Trophoblast cell (in vitro differentiated cells and primary cell): Measurements from ENCODE around the gene SECISBP2L.
"Not testable (repeated sequence)": the region's sequence is repeated elsewhere in the genome, so short reads cannot be mapped to it uniquely, and the experiment has no call there.

Source experiments
- DNase-seq, 2 donors: peaks; one replicate each; pipeline ENCODE4 v3.0.0-alpha.2; 2016
- H2AFZ ChIP-seq: 2 replicates; pipeline ENCODE4 v1.6.1; 2013; ENCODE audit warnings: low read length, moderate library complexity, mild to moderate bottlenecking; ENCODE audit not compliant: insufficient read depth, poor library complexity
- H2AK5ac ChIP-seq: 2 replicates; pipeline ENCODE4 v1.6.1; 2013; ENCODE audit warnings: mild to moderate bottlenecking, low read length
- H2BK120ac ChIP-seq: 2 replicates; pipeline ENCODE4 v1.6.1; 2013; ENCODE audit warnings: low read length, mild to moderate bottlenecking, moderate library complexity; ENCODE audit not compliant: insufficient read depth, poor library complexity
- H2BK12ac ChIP-seq: 2 replicates; pipeline ENCODE4 v1.6.1; 2013; ENCODE audit warnings: mild to moderate bottlenecking, low read length, moderate library complexity
- H2BK5ac ChIP-seq: 2 replicates; pipeline ENCODE4 v1.6.1; 2013; ENCODE audit warnings: low read length, low read depth, moderate library complexity, mild to moderate bottlenecking; ENCODE audit not compliant: poor library complexity
- H3K14ac ChIP-seq: 2 replicates; pipeline ENCODE4 v1.6.1; 2013; ENCODE audit warnings: mild to moderate bottlenecking, low read length
- H3K18ac ChIP-seq: 2 replicates; pipeline ENCODE4 v1.6.1; 2013; ENCODE audit warnings: mild to moderate bottlenecking, low read length
- H3K23ac ChIP-seq: 2 replicates; pipeline ENCODE4 v1.6.1; 2013; ENCODE audit warnings: low read length
- H3K27ac ChIP-seq: 2 replicates; pipeline ENCODE4 v1.5.1; 2013; ENCODE audit warnings: low read depth, mild to moderate bottlenecking, inconsistent platforms, low read length, moderate library complexity
- H3K27me3 ChIP-seq: 2 replicates; pipeline ENCODE4 v1.6.1; 2013; ENCODE audit warnings: inconsistent platforms, mild to moderate bottlenecking, low read length, moderate library complexity; ENCODE audit not compliant: insufficient read depth
- H3K36me3 ChIP-seq, 2 experiments: 1 replicate in 1 of 2; 2 replicates in 1 of 2; pipeline ENCODE4 v1.6.1; 2013; ENCODE audit warnings: low read length in 2 of 2, mild to moderate bottlenecking in 2 of 2, moderate library complexity in 1 of 2; ENCODE audit not compliant: insufficient read depth in 2 of 2, control insufficient read depth in 1 of 2
- H3K4ac ChIP-seq: 2 replicates; pipeline ENCODE4 v1.6.1; 2013; ENCODE audit warnings: low read depth, mild to moderate bottlenecking, low read length, moderate library complexity
- H3K4me1 ChIP-seq, 2 experiments: 1 replicate in 1 of 2; 2 replicates in 1 of 2; pipeline ENCODE4 v1.6.1; 2013; ENCODE audit warnings: low read length in 2 of 2, mild to moderate bottlenecking in 2 of 2, moderate library complexity in 1 of 2; ENCODE audit not compliant: insufficient read depth in 2 of 2, control insufficient read depth in 1 of 2
- H3K4me2 ChIP-seq: 2 replicates; pipeline ENCODE4 v1.6.1; 2013; ENCODE audit warnings: inconsistent platforms, mild to moderate bottlenecking, low read length, moderate library complexity
- H3K4me3 ChIP-seq: 2 replicates; pipeline ENCODE4 v1.5.1; 2013; ENCODE audit warnings: mild to moderate bottlenecking, low read depth, low read length, inconsistent platforms
- H3K79me1 ChIP-seq: one replicate; pipeline ENCODE4 v1.6.1; 2013; ENCODE audit warnings: low read length
- H3K79me2 ChIP-seq: 2 replicates; pipeline ENCODE4 v1.6.1; 2013; ENCODE audit warnings: low read length, mild to moderate bottlenecking; ENCODE audit not compliant: control insufficient read depth, insufficient read depth, poor library complexity
- H3K9ac ChIP-seq: 2 replicates; pipeline ENCODE4 v1.6.1; 2013; ENCODE audit warnings: mild to moderate bottlenecking, low read length
- H3K9me3 ChIP-seq: 2 replicates; pipeline ENCODE4 v1.6.1; 2013; ENCODE audit warnings: low read depth, mild to moderate bottlenecking, control low read depth, inconsistent platforms, low read length; ENCODE audit not compliant: insufficient read depth
- H4K12ac ChIP-seq: 2 replicates; pipeline ENCODE4 v1.6.1; 2013; ENCODE audit warnings: low read depth, mild to moderate bottlenecking, low read length, moderate library complexity
- H4K8ac ChIP-seq: 2 replicates; pipeline ENCODE4 v1.6.1; 2013; ENCODE audit warnings: low read depth, mild to moderate bottlenecking, low read length, moderate library complexity
- H4K91ac ChIP-seq: one replicate; pipeline ENCODE4 v1.6.1; 2013; ENCODE audit warnings: low read depth, mild to moderate bottlenecking, low read length, moderate library complexity
- WGBS: extraction: QIAGEN DNeasy Blood & Tissue Kit; methylation state at CpG from one replicate; pipeline ENCODE4 v1.1.7; 2013; ENCODE audit warnings: missing lambda C conversion rate; ENCODE audit not compliant: insufficient read length, insufficient coverage; ENCODE audit errors: extremely low coverage; 5-methylcytosine and 5-hydroxymethylcytosine counted together

The SECISBP2L gene

DNA sequence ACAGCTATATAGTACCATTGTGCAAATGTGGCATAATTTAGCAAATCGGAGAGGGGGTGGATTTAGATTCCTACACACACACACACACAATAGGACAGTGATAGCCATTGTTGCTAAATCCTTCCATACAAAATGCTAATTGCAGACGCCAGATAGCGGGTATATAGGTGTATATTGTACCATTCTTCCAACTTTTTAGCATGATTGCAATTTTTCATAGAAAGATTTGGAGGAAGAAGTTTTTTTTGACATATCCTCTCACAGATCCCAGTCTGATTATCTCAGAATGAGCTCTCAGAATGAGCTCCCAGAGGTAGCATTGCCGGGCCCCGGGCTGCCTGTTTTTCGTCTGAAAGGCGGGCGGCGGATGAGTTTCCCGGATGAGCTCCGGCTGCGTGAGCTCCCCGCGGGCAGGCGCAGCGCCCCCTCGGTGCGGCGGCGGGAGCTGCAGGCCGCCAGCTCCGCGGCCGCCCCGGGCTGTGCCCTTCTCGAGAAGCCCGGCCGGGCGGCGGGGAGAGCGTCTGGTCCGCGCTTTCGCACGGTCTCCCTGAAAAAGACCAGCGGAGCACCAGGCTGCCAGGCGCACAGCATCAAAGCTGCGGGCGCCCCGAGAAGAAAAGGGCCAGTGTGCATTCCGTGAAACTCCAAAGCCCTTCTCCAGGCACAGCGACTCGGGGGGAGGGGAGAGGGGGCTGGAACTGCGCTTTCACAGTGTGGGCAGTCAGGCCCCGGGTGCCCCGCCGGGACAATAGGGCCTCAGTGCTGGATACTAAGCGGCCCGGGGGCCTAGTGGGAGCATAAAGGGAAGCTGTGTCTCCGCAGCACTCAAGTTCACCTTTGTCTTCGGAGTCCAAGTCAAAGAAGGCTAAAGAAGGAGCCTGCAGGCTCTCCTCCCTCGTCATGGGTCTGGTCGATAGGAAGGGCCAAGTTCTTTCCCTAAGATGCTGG, 70.5 kb downstream of the SECISBP2L start:
- peak overlapping the region; percentile 52 for H3K4ac ChIP-seq
- H2BK120ac ChIP-seq = peak overlapping the region; percentile 90
- peak overlapping the region; percentile 63 for H3K4me2 ChIP-seq
- WGBS = no CpG with 5 or more reads among the region's 53 CpGs
- H3K79me2 ChIP-seq = peaks cover 3% of the 10 kb centered on the region
- peak overlapping the region; percentile 90 for H4K91ac ChIP-seq
- DNase-seq = peak; percentile 74 to 93
- peak overlapping the region; percentile 88 for H3K14ac ChIP-seq
- H4K8ac ChIP-seq = peak overlapping the region; percentile 95
- peak overlapping the region; percentile 94 for H4K12ac ChIP-seq
- H2BK12ac ChIP-seq = peak overlapping the region; percentile 27
- no peak overlapping the region for H3K23ac ChIP-seq
- H3K4me1 ChIP-seq = peaks cover 2 to 9% of the 10 kb centered on the region in 2 experiments
- peaks cover 7% of the 10 kb centered on the region for H3K79me1 ChIP-seq
- no peaks in the 10 kb centered on the region for H3K27me3 ChIP-seq
- peak overlapping the region; percentile 17 for H3K9ac ChIP-seq
- H3K4me3 ChIP-seq = peak overlapping the region; percentile 57
- peak overlapping the region; percentile 97 for H2AFZ ChIP-seq
- H3K27ac ChIP-seq = peak overlapping the region; percentile 19
- no peaks in the 10 kb centered on the region for H3K9me3 ChIP-seq
- H2BK5ac ChIP-seq = peak overlapping the region; percentile 69
- no peak overlapping the region for H2AK5ac ChIP-seq
- H3K18ac ChIP-seq = peak overlapping the region; percentile 72
- H3K36me3 ChIP-seq = no peaks in the 10 kb centered on the region

DNA sequence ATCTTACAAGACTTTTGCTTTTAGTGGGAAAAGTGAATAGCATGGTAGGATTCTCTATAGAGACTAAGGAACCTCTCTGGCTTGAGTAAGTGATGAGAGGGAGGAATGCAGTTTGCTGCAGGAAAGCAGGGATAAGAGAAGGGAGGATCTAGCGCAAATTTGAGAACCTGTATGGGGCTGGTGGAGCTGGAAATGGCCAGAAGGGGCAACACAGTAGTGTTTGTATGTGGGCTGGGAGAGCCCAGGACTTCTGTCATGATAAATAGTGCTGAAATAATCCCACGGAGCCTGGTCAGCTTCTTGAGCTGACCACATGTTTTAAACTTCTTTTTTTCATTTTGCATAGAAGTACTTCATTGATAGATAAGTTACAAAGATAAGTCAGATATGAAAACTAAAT, 71.4 kb downstream of the SECISBP2L start:
- Histone ChIP-seq H3K18ac (no peak overlapping the region), H3K79me2 (peaks cover 3% of the 10 kb centered on the region), H3K14ac (no peak overlapping the region), H3K9me3 (no peaks in the 10 kb centered on the region), H3K36me3 (no peaks in the 10 kb centered on the region), H3K27me3 (no peaks in the 10 kb centered on the region), H3K4me3 (no peak overlapping the region), H3K23ac (no peak overlapping the region), H3K79me1 (peaks cover 7% of the 10 kb centered on the region), H4K12ac (no peak overlapping the region), H2BK5ac (no peak overlapping the region), H4K8ac (peak overlapping the region; percentile 44), H2BK120ac (no peak overlapping the region), H4K91ac (no peak overlapping the region), H3K4ac (no peak overlapping the region), H2BK12ac (no peak overlapping the region), H2AFZ (no peak overlapping the region), H3K27ac (no peak overlapping the region), H3K4me1 (peaks cover 2 to 9% of the 10 kb centered on the region in 2 experiments), H3K4me2 (no peak overlapping the region), H3K9ac (no peak overlapping the region), H2AK5ac (no peak overlapping the region)
- WGBS = no CpG with 5 or more reads among the region's 2 CpGs
- DNase-seq = no peak

DNA sequence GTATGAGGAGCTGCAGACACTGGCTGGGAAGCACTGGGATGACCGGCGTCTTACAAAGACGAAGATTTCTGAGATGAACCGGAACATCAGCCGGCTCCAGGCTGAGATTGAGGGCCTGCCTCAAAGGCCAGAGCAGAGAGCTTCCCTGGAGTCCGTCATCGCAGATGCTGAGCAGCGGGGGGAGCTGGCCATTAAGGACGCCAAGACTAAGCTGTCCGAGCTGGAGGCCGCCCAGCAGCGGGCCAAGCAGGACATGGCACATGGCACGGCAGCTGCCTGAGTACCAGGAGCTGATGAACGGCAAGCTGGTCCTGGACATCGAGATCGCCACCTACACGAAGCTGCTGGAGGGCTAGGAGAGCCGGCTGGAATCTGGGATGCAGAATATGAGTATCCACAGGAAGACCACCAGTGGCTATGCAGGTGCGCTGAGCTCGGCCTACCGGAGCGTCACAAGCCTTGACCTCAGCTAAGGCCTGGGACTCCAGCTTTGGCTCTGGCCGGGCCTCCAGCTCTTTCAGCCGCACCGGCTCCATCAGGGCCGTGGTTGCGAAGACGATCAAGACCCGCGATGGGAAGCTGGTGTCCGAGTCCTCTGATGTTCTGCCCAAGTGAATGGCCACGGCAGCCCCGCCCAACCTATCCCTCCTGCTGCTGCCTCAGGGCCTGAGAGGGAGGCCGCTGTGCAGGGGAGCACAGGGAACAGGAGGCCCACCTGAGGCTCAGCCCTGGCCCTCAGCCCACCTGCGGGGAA, 73.3 kb downstream of the SECISBP2L start:
- no peak overlapping the region for H2BK120ac ChIP-seq
- H3K14ac ChIP-seq = no peak overlapping the region
- H3K4me1 ChIP-seq = peaks cover 2 to 9% of the 10 kb centered on the region in 2 experiments
- no peak overlapping the region for H3K27ac ChIP-seq
- H3K4ac ChIP-seq = no peak overlapping the region
- no peak overlapping the region for H3K23ac ChIP-seq
- no peak overlapping the region for H3K9ac ChIP-seq
- no peak overlapping the region for H3K18ac ChIP-seq
- no peak overlapping the region for H2BK5ac ChIP-seq
- H3K4me3 ChIP-seq = no peak overlapping the region
- H3K79me2 ChIP-seq = peaks cover 3% of the 10 kb centered on the region
- peaks cover 7% of the 10 kb centered on the region for H3K79me1 ChIP-seq
- no peak overlapping the region for H2AK5ac ChIP-seq
- H3K4me2 ChIP-seq = no peak overlapping the region
- H3K27me3 ChIP-seq = no peaks in the 10 kb centered on the region
- no peaks in the 10 kb centered on the region for H3K36me3 ChIP-seq
- no peak overlapping the region for H2BK12ac ChIP-seq
- no peak overlapping the region for H2AFZ ChIP-seq
- no peak overlapping the region for H4K8ac ChIP-seq
- H4K12ac ChIP-seq = no peak overlapping the region
- no peaks in the 10 kb centered on the region for H3K9me3 ChIP-seq
- no CpG with 5 or more reads among the region's 35 CpGs for WGBS
- no peak for DNase-seq
- H4K91ac ChIP-seq = no peak overlapping the region

DNA sequence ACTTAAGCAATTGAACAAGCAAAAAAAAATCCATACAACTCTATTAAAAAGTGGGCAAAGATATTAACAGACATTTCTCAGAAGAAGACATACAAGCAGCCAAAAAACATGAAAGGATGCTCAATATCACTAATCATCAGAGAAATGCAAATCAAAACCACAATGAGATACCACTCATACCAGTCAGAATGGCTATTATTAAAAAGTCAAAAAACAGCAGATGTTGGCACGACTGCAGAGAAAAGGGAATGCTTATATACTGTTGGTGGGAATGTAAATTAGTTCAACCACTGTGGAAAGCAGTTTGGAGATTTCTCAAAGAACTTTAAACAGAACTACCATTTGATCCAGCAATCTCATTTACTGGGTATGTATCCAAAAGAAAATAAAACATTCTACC, 75.3 kb downstream of the SECISBP2L start:
- not testable (repeated sequence) for H2BK120ac ChIP-seq
- no CpG with 5 or more reads among the region's 1 CpG for WGBS

More for the DNA sequence above, 75.3 kb downstream of the SECISBP2L start:
- not testable (repeated sequence) for H2AFZ ChIP-seq, H3K79me2 ChIP-seq, H2BK5ac ChIP-seq, H3K4me3 ChIP-seq, H3K36me3 ChIP-seq, H3K27ac ChIP-seq, H3K23ac ChIP-seq, H2AK5ac ChIP-seq, H3K9me3 ChIP-seq, DNase-seq, H3K4me2 ChIP-seq, H3K27me3 ChIP-seq, H3K14ac ChIP-seq, H3K4me1 ChIP-seq, H2BK12ac ChIP-seq, H4K8ac ChIP-seq, H3K4ac ChIP-seq, H3K79me1 ChIP-seq, H3K18ac ChIP-seq, H4K91ac ChIP-seq, H3K9ac ChIP-seq, H4K12ac ChIP-seq
